ENCODE data around the gene UGT3A2. TPM values are rescaled to one million over a fixed set of nuclear protein-coding genes. Genes with fewer than 3 reads are reported as not detected.
"Not testable (repeated sequence)": the region's sequence is repeated elsewhere in the genome, so short reads cannot be mapped to it uniquely, and the experiment has no call there.

UGT3A2 gene
- total RNA-seq, 1 donor from 2014 or later: 0.67 TPM

GRCh38 chr5:36026706-36027465, 39.8 kb downstream of the UGT3A2 start:
- TF ChIP-seq CTCF (IDR thresholded peaks at IDR 0.05; ENCODE audit: unreplicated experiment): no peak
- Mint-ChIP-seq H3K36me3 (ENCODE audit: insufficient read depth) (no peaks in the 10 kb centered on the region), H3K4me3 (ENCODE audit: low read depth) (no peak overlapping the region), H3K9me3 (ENCODE audit: low read depth) (peaks cover 9% of the 10 kb centered on the region), H3K27me3 (no peaks in the 10 kb centered on the region), H3K4me1 (ENCODE audit: low read depth) (no peaks in the 10 kb centered on the region), H3K27ac (no peak overlapping the region)
- no peak for DNase-seq (ENCODE audit: low spot score, unreplicated experiment)

- H3K9me3 Mint-ChIP-seq (ENCODE audit: low read depth): peaks cover 24% of the 10 kb centered on the region
- not testable (repeated sequence) for H3K36me3 Mint-ChIP-seq (ENCODE audit: insufficient read depth); H3K4me3 Mint-ChIP-seq (ENCODE audit: low read depth); H3K27me3 Mint-ChIP-seq; H3K27ac Mint-ChIP-seq; H3K4me1 Mint-ChIP-seq (ENCODE audit: low read depth); DNase-seq (ENCODE audit: low spot score, unreplicated experiment)
Observed at GRCh38 chr5:36022246-36022645, 44.4 kb downstream of the UGT3A2 start.

- H3K27ac Mint-ChIP-seq; H3K4me3 Mint-ChIP-seq (ENCODE audit: low read depth); H3K27me3 Mint-ChIP-seq; H3K36me3 Mint-ChIP-seq (ENCODE audit: insufficient read depth); DNase-seq (ENCODE audit: low spot score, unreplicated experiment); H3K4me1 Mint-ChIP-seq (ENCODE audit: low read depth): not testable (repeated sequence)
- peaks cover 33% of the 10 kb centered on the region for H3K9me3 Mint-ChIP-seq (ENCODE audit: low read depth)
Observed at GRCh38 chr5:36019584-36019983, 47.1 kb downstream of the UGT3A2 start.

DNA sequence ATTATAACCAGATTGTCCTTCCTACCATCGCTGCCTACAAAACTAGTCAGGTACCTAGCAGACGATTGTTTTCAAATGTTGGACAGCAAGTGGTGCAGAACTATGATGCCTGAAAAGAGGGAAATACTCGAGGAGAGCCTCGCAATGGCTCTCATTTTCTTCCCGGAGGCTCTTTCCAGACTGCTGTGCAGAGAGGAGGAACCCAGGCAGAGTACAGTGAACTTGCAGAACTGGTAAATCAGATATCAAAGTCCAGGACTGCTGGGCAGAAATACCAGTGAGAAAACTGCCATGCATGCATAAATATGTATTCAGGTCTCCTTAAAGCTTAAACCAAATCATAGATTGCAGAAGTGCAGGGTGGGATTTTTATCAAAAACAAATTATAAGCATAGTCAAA, 49.1 kb downstream of the UGT3A2 start:
- Mint-ChIP-seq H3K36me3 (ENCODE audit: insufficient read depth) (no peaks in the 10 kb centered on the region), H3K9me3 (ENCODE audit: low read depth) (peaks cover 46% of the 10 kb centered on the region), H3K27me3 (no peaks in the 10 kb centered on the region), H3K4me3 (ENCODE audit: low read depth) (no peak overlapping the region), H3K27ac (no peak overlapping the region), H3K4me1 (ENCODE audit: low read depth) (no peaks in the 10 kb centered on the region)
- no peak for DNase-seq (ENCODE audit: low spot score, unreplicated experiment)
- no peak for TF ChIP-seq CTCF (IDR thresholded peaks at IDR 0.05; ENCODE audit: unreplicated experiment)

DNA sequence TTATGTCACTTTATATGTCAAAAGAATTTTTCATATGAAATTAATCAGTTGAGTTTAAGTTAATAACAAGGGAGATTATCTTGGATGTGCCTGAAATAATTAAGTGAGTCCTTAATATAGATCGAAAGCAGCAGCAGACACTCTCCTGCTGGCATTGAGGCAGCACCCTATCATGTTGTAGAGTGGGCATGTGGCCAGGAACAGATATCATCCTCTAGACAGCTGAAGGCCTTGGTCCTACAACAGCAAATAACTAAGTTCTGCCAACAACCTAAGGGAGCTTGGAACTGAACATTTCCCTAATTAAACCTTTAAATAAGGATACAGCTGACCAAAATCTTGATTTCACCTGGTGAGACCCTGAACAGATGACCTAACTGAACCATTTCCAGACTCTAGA, 49.7 kb downstream of the UGT3A2 start:
- H3K27ac Mint-ChIP-seq: no peak overlapping the region
- no peaks in the 10 kb centered on the region for H3K36me3 Mint-ChIP-seq (ENCODE audit: insufficient read depth)
- H3K4me1 Mint-ChIP-seq (ENCODE audit: low read depth): no peaks in the 10 kb centered on the region
- no peak overlapping the region for H3K4me3 Mint-ChIP-seq (ENCODE audit: low read depth)
- TF ChIP-seq CTCF (IDR thresholded peaks at IDR 0.05; ENCODE audit: unreplicated experiment): no peak
- H3K9me3 Mint-ChIP-seq (ENCODE audit: low read depth): peaks cover 47% of the 10 kb centered on the region
- DNase-seq (ENCODE audit: low spot score, unreplicated experiment): no peak
- no peaks in the 10 kb centered on the region for H3K27me3 Mint-ChIP-seq

DNA sequence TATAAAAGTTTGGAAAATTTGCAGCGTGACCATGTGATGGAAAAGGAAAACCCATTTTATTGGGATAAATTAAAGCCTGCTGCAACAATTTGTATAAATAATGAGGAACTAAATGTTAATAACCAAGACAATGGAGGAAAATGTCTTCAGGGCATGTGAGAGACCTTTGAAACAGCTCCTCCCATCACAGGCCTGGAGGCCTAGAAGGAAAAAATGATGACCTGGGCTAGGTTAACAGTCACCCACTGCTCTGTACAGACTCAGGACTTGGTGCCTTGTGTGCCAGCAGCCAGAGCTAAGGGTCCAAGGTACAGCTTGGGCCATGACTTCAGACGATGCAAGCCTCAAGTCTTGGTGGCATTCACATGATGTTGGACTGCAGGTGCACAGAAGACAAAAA, 53.5 kb downstream of the UGT3A2 start:
- Mint-ChIP-seq H3K27ac (no peak overlapping the region), H3K9me3 (ENCODE audit: low read depth) (peaks cover 45% of the 10 kb centered on the region), H3K36me3 (ENCODE audit: insufficient read depth) (peaks cover 2% of the 10 kb centered on the region), H3K4me1 (ENCODE audit: low read depth) (no peaks in the 10 kb centered on the region), H3K27me3 (no peaks in the 10 kb centered on the region), H3K4me3 (ENCODE audit: low read depth) (no peak overlapping the region)
- no peak for DNase-seq (ENCODE audit: low spot score, unreplicated experiment)
- TF ChIP-seq CTCF (IDR thresholded peaks at IDR 0.05; ENCODE audit: unreplicated experiment): no peak

Data from progenitor cell of endocrine pancreas (in vitro differentiated cells).